HG02763 (cell line): Measurements from ENCODE around the gene PSPH.
A peak's percentile ranks its signal among the peaks of the same experiment; 100 is the strongest.
"Not testable (repeated sequence)": the region's sequence is repeated elsewhere in the genome, so short reads cannot be mapped to it uniquely, and the experiment has no call there.

ENCODE experiments used
- ATAC-seq: cut with Tn5 transposase; IDR thresholded peaks from one replicate; pipeline ENCODE4 v1.9.1; 2021; ENCODE audit warnings: mild to moderate bottlenecking, moderate library complexity; ENCODE audit not compliant: unreplicated experiment

PSPH gene

GRCh38 chr7:56063500-56063881 lies 12.2 kb upstream of the PSPH start:
- ATAC-seq = no peak

- no peak for ATAC-seq
Observed at GRCh38 chr7:56062382-56062781, 11.1 kb upstream of the PSPH start.

GRCh38 chr7:56053993-56054392 lies 2.7 kb upstream of the PSPH start:
- no peak for ATAC-seq

GRCh38 chr7:56053379-56053778 lies 2.1 kb upstream of the PSPH start:
- ATAC-seq = no peak

- no peak for ATAC-seq
Observed at GRCh38 chr7:56051053-56051338, 248 bp downstream of the PSPH start.

- not testable (repeated sequence) for ATAC-seq
Observed at GRCh38 chr7:56048763-56049162, 2.5 kb downstream of the PSPH start.

- no peak for ATAC-seq
Observed at GRCh38 chr7:56048245-56048644, 3.0 kb downstream of the PSPH start.

GRCh38 chr7:56047446-56048116 lies 3.7 kb downstream of the PSPH start:
- not testable (repeated sequence) for ATAC-seq

- ATAC-seq = no peak
Observed at GRCh38 chr7:56046721-56047445, 4.4 kb downstream of the PSPH start.

GRCh38 chr7:56045758-56046157 lies 5.5 kb downstream of the PSPH start:
- ATAC-seq = not testable (repeated sequence)

- ATAC-seq = no peak
Observed at GRCh38 chr7:56040730-56041129, 10.5 kb downstream of the PSPH start.

GRCh38 chr7:56033671-56034432 lies 17.4 kb downstream of the PSPH start:
- peak; percentile 97 for ATAC-seq

GRCh38 chr7:56032578-56032977 lies 18.7 kb downstream of the PSPH start:
- ATAC-seq = not testable (repeated sequence)

GRCh38 chr7:56031556-56031955 lies 19.7 kb downstream of the PSPH start:
- ATAC-seq = not testable (repeated sequence)

- ATAC-seq = no peak
Observed at GRCh38 chr7:56030340-56030739, 20.9 kb downstream of the PSPH start.

- no peak for ATAC-seq
Observed at GRCh38 chr7:56028942-56029630, 22.2 kb downstream of the PSPH start.

GRCh38 chr7:56026538-56026937 lies 24.7 kb downstream of the PSPH start:
- no peak for ATAC-seq

- no peak for ATAC-seq
Observed at GRCh38 chr7:56023500-56023899, 27.7 kb downstream of the PSPH start.

- no peak for ATAC-seq
Observed at GRCh38 chr7:56019501-56019900, 31.7 kb downstream of the PSPH start.

GRCh38 chr7:56017015-56017414 lies 34.2 kb downstream of the PSPH start:
- ATAC-seq = not testable (repeated sequence)

- no peak for ATAC-seq
Observed at GRCh38 chr7:56009695-56010094, 41.5 kb downstream of the PSPH start.
